ENCODE results near the gene AKAP8L.
"Not testable (repeated sequence)": the region's sequence is repeated elsewhere in the genome, so short reads cannot be mapped to it uniquely, and the experiment has no call there.

Gene AKAP8L

DNA sequence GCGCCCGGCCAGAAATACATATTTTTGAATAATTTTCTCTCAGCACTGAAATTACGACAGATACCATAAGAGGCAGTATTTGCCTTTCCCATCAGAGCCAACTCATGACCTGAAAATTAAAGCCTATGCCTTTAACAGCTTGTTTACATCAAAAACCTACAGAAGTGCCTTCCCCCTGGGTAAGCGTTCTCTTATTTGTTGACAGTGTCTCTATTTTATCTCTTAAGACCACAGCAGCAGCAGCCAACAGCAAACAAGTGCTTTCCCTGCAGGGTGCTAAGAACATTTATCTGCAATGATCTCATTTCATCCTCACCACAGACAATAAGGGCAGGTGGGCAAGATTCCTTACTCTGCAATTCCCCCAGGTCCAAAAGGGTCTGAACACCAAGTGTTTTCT lies 6.0 kb downstream of the AKAP8L start:
- H3K4me3 ChIP-seq (ENCODE audit: low read depth, low read length), result no peak overlapping the region
- TF ChIP-seq, protein P1, sequence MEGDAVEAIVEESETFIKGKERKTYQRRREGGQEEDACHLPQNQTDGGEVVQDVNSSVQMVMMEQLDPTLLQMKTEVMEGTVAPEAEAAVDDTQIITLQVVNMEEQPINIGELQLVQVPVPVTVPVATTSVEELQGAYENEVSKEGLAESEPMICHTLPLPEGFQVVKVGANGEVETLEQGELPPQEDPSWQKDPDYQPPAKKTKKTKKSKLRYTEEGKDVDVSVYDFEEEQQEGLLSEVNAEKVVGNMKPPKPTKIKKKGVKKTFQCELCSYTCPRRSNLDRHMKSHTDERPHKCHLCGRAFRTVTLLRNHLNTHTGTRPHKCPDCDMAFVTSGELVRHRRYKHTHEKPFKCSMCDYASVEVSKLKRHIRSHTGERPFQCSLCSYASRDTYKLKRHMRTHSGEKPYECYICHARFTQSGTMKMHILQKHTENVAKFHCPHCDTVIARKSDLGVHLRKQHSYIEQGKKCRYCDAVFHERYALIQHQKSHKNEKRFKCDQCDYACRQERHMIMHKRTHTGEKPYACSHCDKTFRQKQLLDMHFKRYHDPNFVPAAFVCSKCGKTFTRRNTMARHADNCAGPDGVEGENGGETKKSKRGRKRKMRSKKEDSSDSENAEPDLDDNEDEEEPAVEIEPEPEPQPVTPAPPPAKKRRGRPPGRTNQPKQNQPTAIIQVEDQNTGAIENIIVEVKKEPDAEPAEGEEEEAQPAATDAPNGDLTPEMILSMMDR (IDR thresholded peaks at IDR 0.05; ENCODE audit: low read depth, low read length, missing control alignments), result no peak
- in situ Hi-C loops (cut with HindIII; ENCODE audit: low sequenced_read_pairs), result no loop called here
- DNase-seq (ENCODE audit: low read depth), result no peak

DNA sequence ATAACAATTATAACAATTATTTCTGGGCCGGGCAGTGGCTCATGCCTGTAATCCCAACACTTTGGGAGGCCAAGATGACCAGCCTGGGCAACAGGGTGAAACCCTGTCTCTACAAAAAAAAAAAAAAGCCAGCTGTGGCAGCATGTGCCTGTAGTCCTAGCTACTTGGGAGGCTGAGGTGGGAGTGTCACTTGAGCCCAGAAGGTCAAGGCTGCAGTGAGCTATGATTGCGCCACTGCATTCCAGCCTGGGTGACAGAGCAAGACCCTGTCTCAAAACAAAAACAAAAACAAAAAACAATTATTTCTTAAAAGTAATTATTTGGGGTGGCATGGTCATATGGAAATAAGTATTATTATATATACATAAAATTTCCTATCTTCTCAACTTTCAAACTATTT lies 7.4 kb downstream of the AKAP8L start:
- H3K4me3 ChIP-seq (ENCODE audit: low read depth, low read length); in situ Hi-C loops (cut with HindIII; ENCODE audit: low sequenced_read_pairs); DNase-seq (ENCODE audit: low read depth): not testable (repeated sequence)

DNA sequence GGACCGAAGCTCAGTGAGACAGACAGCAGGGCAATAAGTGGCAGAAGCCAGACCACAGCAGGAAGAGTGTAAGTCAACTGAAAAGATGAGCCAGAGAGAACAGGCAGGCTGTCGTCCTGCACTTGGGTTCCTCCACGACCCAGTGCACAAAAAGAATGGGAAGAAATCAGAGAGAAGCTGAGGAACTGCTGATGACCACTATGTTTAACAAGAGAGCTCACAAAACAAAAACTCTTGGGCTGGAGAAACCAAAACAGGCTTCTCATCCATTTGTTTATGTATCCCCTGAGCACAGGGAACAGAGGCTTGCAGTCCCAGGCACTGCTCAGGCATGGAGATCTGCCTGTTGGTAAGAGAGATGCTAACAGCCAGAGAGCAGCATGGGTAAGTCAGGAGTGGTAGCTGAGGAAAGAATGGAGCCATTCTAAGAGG lies 14.0 kb downstream of the AKAP8L start:
- in situ Hi-C loops (cut with HindIII; ENCODE audit: low sequenced_read_pairs), result no loop called here
- H3K4me3 ChIP-seq (ENCODE audit: low read depth, low read length), result no peak overlapping the region
- DNase-seq (ENCODE audit: low read depth), result no peak
- TF ChIP-seq, protein P1 (IDR thresholded peaks at IDR 0.05; ENCODE audit: low read depth, low read length, missing control alignments), result no peak

DNA sequence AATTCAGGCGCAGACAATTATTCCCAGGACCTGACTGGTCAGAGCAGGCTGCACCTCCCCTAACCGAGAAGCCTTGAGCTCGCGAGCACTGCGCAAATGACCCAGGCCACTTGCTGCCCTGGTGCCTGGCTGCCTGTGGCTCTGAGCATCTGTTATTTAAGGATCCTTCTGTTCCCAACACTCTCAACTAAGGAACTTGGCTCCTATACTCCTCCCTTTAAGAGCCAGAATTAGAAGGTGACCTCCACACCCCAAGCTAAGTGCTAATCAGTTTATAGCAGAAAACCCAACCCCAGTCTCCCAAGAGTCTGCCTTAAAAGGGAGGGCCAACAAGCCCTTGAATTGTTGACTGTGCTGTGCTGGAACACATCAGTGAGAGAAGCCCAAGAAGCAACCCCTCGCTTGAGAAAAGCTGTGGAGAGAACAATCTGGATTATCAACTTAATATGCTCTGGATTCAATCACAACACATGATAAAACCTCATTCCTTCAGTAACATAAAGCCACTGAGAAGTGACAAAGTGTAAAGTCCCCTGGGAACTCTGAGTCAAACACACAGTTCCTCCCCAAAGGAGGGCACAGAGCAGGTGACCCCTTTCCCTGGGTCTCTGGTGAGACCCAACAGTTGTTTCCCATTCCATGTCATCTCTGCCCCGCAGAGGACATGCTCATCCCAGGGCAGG lies 14.6 kb downstream of the AKAP8L start:
- TF ChIP-seq, protein P1 (IDR thresholded peaks at IDR 0.05; ENCODE audit: low read depth, low read length, missing control alignments), result no peak
- H3K4me3 ChIP-seq (ENCODE audit: low read depth, low read length), result no peak overlapping the region
- no peak for DNase-seq (ENCODE audit: low read depth)
- in situ Hi-C loops (cut with HindIII; ENCODE audit: low sequenced_read_pairs), result no loop called here

DNA sequence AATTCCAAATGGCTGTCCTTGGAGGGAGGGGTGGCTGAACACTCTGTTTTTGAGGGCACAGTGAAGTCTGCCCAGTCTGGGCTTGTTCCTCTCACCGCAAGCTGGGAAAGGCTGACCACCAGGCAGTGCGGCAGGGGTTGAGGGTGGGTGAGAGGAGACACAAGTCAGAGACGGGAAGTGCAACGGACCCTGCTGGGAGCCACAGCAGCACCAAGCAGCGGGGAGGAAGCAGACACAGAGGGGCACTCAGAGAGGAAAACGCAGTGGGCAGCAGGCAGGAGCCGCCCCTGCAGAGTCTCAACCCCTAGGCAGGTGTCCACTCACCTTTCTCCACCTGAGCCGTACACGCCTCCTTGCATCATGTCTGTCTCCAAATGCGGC lies 15.6 kb downstream of the AKAP8L start:
- H3K4me3 ChIP-seq (ENCODE audit: low read depth, low read length), result no peak overlapping the region
- DNase-seq (ENCODE audit: low read depth), result no peak
- in situ Hi-C loops (cut with HindIII; ENCODE audit: low sequenced_read_pairs), result no loop called here
- TF ChIP-seq, protein P1 (IDR thresholded peaks at IDR 0.05; ENCODE audit: low read depth, low read length, missing control alignments), result no peak

DNA sequence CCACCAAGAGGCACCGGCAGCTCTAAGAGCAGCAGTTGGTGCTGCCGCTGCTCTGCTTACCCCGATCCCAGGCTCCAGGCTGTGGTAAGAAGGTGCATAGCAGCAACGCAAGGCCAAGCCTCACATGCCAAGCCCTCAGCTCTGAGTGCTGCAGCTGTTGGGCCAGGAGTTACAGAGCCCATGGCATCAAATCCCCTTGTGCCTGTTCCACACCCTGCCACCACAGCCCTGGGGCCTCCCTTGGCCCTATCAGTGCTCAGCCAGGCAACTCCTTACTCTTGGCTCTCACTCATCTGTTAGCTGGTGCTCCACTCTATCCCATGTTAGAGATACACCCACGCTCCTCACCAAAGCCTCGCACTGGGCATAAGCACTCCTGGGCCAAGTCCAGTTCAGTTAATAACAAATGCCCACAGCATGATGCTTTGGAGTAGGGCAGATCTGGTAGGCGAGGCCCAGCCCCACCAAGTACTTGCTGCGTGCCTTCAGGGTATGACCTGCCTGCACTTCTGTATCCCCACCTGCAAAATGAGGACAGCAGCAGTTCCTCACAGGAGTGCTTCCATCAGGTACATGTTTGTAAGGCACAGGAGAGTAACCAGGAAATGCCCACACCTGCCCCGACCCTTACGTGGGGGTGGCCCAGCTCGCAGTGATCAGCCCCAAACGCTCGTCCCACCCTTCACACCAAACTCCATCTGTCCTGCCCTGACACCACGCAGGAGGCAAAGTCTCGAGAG lies 16.2 kb downstream of the AKAP8L start:
- in situ Hi-C loops (cut with HindIII; ENCODE audit: low sequenced_read_pairs), result no loop called here
- TF ChIP-seq, protein P1 (IDR thresholded peaks at IDR 0.05; ENCODE audit: low read depth, low read length, missing control alignments), result no peak
- DNase-seq (ENCODE audit: low read depth), result no peak
- H3K4me3 ChIP-seq (ENCODE audit: low read depth, low read length), result no peak overlapping the region

DNA sequence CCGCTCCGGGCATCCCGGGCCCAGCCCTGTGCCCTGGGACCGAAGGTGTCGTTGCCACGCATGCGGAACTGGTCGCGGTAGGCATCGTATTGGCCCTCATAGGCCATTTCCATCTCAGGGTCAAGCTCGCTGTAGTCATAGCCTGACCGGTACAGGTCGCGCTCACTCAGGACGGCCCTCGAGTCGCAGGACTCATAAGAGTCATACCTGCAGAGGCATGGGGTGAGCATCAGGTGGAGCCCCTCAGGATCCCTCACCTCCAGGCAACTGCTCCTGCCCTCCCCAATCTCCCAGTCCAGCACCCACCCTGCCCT lies 17.4 kb downstream of the AKAP8L start:
- H3K4me3 ChIP-seq (ENCODE audit: low read depth, low read length), result no peak overlapping the region
- TF ChIP-seq, protein P1 (IDR thresholded peaks at IDR 0.05; ENCODE audit: low read depth, low read length, missing control alignments), result no peak
- in situ Hi-C loops (cut with HindIII; ENCODE audit: low sequenced_read_pairs), result no loop called here
- no peak for DNase-seq (ENCODE audit: low read depth)
